A204.1 (cell line): ENCODE measurements around the gene PIGBOS1.
"Not testable (repeated sequence)": the region's sequence is repeated elsewhere in the genome, so short reads cannot be mapped to it uniquely, and the experiment has no call there.

Experiments
- FAIRE-seq: peaks from 2 replicates; lab custom pipeline; 2012; peaks lifted over from hg19 to GRCh38; lab: Jason Lieb, UNC

PIGBOS1 gene, protein sequence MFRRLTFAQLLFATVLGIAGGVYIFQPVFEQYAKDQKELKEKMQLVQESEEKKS

DNA sequence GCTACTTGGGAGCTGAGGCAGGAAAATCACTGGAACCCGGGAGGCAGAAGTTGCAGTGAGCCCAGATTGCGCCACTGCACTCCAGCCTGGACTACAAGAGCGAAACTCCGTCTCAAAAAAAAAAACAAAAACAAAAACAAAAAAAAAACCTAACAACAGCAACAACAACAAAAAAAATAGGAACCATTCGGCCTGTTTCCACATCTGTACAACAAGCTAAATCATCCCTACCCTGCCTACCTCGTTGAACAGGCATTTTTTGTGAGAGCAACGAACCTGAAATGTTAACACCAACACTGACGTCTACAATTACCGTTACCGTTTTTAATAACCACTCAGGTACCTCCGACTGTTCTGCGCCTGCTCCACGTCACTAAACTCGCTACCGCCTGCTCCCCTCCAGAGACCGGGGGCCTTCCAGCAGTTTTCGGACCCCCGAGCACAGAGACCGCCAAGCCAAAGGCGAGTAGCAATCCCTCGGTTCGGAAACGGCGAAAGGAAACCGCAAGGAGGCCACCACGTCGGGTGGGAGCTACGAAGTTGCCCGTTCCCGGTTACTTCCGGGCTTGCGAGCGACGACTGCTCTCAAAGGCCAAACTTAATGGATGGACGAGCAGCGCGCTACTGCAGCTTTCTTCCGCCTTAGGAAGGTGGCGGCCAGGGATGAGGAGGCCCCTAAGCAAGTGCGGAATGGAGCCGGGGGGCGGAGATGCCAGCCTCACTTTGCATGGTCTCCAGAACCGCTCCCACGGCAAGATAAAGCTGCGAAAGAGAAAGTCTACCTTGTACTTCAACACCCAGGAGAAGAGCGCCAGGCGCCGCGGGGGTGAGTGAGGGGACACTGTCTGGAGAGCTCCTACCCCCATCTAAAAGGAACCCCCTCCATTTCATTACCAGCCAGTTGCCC, at the start of gene PIGBOS1, which contains the start of gene PIGB:
Gene PIGBOS1, minus strand, starts transcription at position 536 of the 907 bp plus-strand sequence. CDS start 1,331 bp downstream, outside the sequence.
Gene PIGB, plus strand, starts transcription at position 635 of the 907 bp plus-strand sequence. Its CDS starts 29 bp downstream, at position 664.
- FAIRE-seq: no peak

DNA sequence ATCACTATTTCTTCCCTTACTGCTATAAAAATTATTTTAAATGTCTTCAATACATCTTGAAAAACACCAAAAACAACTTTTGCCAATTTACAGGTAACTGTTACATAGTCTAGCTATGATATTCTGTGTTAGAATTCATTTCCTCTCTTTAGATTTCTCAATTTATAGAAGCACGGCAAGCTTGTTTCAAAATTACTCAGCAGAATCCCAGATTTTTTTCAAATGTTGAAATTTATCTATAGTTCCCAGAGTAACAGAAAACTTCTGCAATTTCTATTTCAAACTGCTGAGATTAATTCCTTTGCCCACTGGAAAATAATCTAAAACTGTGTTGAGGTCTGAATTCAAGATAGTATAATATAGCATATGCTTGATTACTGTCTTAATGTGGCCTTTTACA, 48.1 kb upstream of the PIGBOS1 start:
- FAIRE-seq: no peak

DNA sequence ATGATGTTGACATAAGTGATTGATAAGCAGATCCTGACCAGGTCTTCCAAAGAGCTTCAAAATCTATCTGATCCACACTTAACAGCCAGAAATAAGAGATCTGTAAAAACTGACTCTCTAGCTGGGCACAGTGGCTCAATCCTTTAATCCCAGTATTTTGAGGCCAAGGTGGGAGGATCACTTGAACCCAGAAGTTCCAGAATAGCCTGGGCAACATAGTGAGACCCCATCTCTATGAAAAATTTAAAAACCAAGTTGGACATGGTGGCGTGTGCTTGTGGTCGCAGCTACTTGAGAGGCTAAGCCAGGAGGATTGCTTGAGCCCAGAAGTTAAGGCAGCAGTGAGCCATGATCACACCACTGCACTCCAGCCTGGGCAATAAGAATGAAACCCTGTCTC, 43.7 kb upstream of the PIGBOS1 start:
- no peak for FAIRE-seq

DNA sequence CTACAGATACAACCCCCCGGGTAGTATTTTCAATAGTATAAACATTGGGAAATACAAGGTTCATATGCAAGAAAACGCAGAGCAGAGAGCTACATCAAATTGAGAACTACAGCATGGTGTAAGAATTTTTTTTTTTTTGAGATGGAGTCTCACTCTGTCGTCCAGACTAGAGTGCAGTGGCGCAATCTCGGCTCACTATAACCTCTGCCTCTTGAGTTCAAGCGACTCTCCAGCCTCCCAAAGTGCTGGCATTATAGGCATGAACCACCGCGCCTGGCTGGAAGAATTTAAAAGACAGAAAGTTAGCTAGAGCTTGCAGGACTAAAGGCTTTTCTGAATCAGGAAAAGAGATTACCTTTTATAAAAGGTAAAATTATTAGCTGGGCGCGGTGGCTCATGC, 42.1 kb upstream of the PIGBOS1 start:
- no peak for FAIRE-seq

- FAIRE-seq: no peak
Observed at GRCh38 chr15:55360256-55360655, 41.3 kb upstream of the PIGBOS1 start.

- no peak for FAIRE-seq
Observed at GRCh38 chr15:55358471-55358870, 39.5 kb upstream of the PIGBOS1 start.

- no peak for FAIRE-seq
Observed at GRCh38 chr15:55357774-55358173, 38.9 kb upstream of the PIGBOS1 start.

GRCh38 chr15:55356985-55357585, 38.2 kb upstream of the PIGBOS1 start:
- FAIRE-seq: no peak

DNA sequence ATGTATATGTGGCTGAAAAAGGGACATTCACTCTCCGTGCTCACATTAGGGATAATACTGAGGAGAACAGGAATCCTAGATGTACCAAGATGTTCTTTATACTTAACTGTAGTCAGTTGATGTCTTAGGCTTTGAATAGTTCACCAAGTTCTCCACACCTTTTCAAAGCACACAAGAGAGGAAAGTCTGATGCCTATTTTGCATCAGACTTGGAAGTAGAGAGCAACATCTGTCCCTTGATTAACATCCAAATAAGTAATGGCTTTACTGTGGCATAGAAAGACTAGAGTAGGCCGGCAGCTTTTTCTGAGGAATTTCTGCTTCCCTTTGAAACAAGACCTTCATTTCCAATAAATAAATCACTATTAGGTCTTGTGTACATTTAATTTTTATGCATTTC, 34.1 kb upstream of the PIGBOS1 start:
- no peak for FAIRE-seq

- FAIRE-seq: no peak
Observed at GRCh38 chr15:55349282-55349681, 30.4 kb upstream of the PIGBOS1 start.

GRCh38 chr15:55348281-55348778, 29.4 kb upstream of the PIGBOS1 start:
- no peak for FAIRE-seq

DNA sequence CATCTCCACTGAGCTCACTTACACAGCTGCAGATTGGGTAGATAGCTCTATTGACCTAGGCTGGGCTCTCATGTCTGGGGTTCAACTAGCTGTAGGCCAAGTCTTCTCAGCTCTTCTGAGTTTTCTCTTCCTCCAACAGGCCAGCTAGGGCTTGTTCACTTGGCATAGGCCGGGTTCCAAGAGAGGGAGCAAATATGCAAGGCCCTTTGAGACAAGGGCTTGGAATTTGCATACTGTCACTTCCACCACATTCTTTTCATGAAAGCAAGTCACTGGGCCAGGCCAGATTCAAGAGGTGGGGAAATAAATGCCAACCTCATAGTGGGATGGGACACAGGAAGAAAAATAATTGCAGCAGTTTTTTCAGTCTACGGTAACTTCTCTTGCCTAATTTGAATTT, 25.3 kb upstream of the PIGBOS1 start:
- FAIRE-seq: no peak

GRCh38 chr15:55343168-55343567, 24.2 kb upstream of the PIGBOS1 start:
- no peak for FAIRE-seq

- FAIRE-seq: no peak
Observed at GRCh38 chr15:55337160-55337559, 18.2 kb upstream of the PIGBOS1 start.

DNA sequence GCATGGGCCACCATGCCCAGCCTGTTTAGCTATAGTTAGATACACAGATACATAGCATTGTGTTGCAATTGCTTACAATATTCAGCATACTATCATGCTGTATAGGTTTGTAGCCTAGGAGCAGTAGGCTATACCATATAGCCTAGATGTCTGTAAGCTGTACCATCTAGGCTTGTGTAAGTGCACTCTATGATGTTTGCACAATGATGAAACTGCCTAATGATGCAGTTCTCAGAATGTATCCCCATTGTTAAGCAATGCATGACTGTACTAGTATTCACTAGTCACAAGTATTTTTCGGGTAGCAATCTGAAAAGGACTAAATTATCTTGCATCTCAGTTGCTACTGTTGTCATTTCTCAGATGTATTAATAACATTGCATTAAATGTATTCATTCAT, 16.1 kb upstream of the PIGBOS1 start:
- FAIRE-seq: no peak

GRCh38 chr15:55334371-55334770, 15.4 kb upstream of the PIGBOS1 start:
- FAIRE-seq: no peak

GRCh38 chr15:55327387-55327786, 8.5 kb upstream of the PIGBOS1 start:
- no peak for FAIRE-seq

DNA sequence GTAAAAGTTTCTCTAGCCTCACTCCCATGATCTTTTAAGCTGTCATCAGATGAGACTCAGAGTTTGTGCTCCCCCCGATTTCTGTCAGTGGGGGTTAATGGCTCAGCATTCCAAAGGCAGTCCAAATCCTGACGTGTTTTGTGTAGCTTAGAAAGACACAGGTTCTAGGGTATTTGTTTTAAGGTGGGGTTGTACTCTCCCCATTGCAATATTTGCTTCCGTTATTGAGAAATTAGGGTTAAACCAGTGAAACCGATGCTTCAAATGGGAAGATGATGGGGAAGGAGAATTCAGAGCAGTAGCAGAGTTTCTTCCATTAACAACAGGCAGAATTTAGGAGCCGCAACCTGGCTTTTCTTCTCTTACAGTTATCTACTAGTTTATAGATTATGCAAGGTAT, 3.5 kb upstream of the PIGBOS1 start:
- no peak for FAIRE-seq

DNA sequence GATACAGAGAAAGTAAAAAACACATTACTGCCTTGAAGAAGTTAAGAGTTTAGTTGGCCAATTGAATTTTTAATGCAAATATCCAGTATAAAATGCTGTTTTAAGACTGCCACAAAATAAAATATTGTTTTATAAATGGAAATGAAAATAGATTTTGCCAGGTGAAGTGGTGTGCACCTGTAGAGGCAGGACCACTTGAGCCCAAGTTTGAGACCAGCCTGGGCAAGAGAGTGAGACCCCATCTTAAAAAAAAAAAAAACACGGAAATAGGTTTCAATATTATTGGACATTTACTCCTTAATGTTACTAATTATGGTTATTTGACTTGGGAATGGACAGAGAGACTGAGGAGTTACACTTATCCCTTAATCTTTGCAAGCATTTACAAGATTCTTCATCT, 2.0 kb upstream of the PIGBOS1 start:
- FAIRE-seq: no peak

DNA sequence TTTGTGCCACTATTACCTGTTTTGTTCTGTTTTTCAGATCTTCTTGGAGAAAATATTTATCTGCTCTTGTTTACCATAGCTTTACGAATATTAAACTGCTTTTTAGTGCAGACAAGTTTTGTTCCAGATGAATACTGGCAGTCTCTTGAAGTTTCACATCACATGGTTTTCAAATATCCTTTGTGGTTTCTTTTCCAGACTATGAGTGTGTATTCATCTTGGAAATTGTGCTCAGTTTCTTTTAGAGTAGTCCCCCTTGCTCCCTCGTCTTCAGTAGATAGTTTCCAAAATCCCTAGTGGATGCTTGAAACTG, 1.3 kb upstream of the PIGBOS1 start:
- FAIRE-seq: no peak

DNA sequence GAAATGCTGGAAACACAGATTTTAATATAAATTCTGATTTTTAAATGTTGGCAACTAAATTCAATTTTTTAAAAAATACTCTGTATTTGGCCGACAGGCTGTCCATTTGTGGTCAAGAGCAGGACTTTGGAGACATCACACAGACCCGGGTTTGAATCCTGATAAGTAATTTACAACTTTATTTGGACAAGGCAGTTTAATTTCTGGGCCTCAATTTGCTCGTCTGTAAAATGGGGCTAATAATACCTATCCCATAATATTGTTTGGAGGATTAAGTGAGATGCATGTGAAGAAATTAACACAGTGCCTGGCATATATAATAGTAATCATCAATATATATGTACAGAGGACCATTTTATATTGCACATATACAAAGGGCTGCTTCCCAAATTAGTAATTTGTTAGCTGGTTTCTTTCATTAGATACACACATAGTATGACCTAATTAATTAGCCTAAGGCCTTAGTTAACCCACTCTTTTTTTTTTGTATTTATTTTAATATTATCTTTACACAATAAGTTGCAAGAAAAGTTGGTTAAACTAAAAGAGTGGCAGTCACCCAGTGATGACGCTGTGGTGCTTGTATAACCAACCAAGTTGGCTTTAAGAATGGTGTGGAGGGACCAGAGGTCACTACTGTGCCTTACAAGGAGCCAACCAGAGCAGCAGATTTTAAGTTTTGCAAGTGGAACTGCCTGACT, 764 bp upstream of the PIGBOS1 start:
- FAIRE-seq: no peak

- FAIRE-seq: not testable (repeated sequence)
Observed at GRCh38 chr15:55302801-55303200, 16.1 kb downstream of the PIGBOS1 start.

DNA sequence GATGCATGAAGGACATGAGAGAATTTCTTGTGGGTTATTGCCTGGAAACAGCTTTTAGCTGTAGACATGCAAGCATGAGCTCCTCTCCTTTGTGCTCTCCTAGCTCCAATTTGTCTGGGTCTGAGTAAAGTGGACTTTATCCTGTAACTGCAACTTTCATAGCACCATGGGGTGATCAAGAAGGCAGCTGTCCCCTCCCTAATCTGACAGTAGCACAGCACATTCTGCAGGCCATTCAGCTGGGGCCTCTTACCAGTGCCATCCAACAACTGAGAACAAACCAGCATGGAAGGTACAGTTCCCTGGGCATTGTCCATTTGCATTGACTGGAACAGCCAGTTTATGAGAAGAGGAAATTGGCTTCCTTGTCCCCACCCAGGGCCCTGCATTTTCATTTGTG, 21.6 kb downstream of the PIGBOS1 start:
- FAIRE-seq: no peak
